GM18499 (cell line): ENCODE data around the gene TARS3.
"Not testable (repeated sequence)": the region's sequence is repeated elsewhere in the genome, so short reads cannot be mapped to it uniquely, and the experiment has no call there.

Experiments
- ATAC-seq: cut with Tn5 transposase; IDR thresholded peaks from one replicate; pipeline ENCODE4 v1.9.1; 2021; ENCODE audit warnings: moderate number of reproducible peaks; ENCODE audit not compliant: insufficient read depth, unreplicated experiment

The TARS3 gene

DNA sequence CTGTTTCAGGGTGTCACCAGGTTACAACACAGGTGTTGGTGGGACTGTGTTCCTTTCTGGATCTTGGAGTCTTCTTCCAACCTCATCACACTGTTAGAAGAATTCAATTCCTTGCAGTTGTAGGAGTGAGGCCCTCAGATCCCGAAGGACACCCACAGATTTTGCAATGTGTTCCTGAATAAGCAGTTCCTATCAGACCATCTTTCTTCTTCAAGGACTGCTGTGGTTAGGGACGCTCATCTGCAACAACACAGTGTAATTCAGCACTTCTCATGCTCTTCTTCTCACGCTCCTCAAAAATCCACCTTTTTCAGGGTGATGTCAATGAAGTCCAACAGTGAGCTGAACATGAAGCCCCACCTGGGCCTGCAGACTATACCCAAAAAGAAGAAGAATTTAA is 90.9 kb downstream of the TARS3 start:
- no peak for ATAC-seq

- ATAC-seq: not testable (repeated sequence)
Measured at GRCh38 chr15:101626729-101627128, 97.5 kb downstream of the TARS3 start.

- ATAC-seq: no peak
Measured at GRCh38 chr15:101625980-101626379, 98.3 kb downstream of the TARS3 start.

DNA sequence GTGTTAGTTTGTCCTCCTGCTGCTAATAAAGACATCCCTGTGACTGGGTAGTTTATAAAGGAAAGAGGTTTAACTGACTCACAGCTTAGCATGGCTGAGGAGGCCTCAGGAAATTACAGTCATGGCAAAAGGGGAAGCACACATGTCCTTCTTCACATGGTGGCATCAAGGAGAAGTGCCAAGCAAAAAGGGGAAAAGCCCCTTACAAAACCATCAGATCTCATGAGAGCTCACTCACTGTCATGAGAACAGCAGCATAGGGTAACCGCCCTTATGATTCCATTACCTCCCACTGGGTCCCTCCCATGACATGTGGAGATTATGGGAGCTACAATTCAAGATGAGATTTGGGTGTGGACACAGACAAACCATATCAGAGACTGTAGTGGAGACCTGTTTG is 99.1 kb downstream of the TARS3 start:
- no peak for ATAC-seq

- ATAC-seq: no peak
Measured at GRCh38 chr15:101623367-101624304, 100.6 kb downstream of the TARS3 start.

GRCh38 chr15:101621961-101622360 is 102.3 kb downstream of the TARS3 start:
- no peak for ATAC-seq

DNA sequence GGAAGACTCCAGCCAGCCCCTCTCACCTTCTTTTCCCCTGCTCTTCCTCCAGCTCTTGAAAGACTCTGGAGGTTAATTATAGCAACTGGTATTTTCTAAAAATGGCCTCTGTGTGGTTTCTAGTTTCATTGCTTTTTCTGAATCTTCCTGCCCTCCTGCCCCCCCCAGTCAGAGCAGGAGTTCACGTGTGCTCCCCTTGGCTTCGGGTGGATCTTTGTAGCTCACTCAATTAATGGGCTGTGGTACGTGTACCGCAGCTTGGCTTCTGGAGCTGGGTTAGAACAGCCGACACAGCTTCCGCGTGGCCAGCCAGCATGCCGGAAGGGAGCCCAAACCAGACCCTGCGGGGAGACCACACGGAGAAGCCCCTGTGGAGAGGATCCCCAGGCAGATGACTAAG is 103.6 kb downstream of the TARS3 start:
- no peak for ATAC-seq

DNA sequence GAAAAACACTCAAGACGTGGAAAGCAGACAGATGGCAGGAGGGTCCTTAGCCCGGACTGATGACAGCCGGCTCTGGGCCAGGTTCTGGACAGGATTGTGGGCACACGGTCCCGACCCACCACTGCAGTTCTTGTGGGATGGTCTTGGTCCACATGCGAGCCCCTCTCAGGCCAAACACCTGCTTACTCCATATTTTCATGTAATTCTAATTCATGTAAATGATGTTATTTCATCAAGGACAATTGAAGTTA is 104.7 kb downstream of the TARS3 start:
- no peak for ATAC-seq

GRCh38 chr15:101618851-101619614 is 105.2 kb downstream of the TARS3 start:
- no peak for ATAC-seq

GRCh38 chr15:101618076-101618475 is 106.2 kb downstream of the TARS3 start:
- no peak for ATAC-seq

- ATAC-seq: no peak
Measured at GRCh38 chr15:101617390-101617965, 106.8 kb downstream of the TARS3 start.

DNA sequence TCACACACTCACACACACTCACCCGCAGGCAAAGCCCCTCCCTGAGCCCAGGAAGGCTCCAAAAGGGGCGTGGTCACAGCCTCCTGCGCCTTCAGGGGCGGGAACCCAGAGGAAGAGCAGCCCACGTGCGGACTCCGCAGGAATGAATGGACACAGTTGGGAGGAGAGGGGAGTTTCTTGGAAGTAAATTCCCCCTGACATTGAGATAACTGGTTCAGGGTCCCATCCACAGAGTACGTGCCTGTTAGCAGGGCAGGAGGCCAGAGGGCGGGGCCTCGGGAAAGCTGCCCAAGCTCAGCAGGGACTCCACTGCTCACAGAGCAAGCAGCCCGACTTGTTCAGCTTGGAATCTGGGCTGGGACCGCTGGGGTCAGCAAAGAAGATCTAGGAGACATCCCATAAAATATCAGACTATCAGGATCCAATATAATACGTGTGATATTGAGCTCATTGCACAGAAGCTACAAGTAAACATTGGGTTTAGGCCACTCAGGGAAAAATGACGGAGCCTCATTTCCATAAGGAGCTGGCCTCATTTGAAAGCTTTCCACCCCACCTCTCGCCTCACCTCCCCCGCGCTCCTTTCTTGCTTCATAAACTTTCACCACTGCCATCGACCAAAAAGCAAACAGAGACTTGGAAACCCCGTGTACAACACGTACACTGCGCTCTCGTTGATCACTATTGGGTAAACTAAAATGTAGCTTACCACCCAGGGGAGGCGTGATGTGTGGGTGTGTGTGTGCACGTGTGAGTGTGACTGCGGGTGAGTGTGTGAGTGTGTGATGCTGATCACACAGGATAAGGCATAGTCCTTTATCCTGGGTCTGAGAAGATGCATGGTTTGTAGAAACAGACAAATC is 108.1 kb downstream of the TARS3 start:
- no peak for ATAC-seq

GRCh38 chr15:101615414-101615985 is 108.8 kb downstream of the TARS3 start:
- no peak for ATAC-seq

DNA sequence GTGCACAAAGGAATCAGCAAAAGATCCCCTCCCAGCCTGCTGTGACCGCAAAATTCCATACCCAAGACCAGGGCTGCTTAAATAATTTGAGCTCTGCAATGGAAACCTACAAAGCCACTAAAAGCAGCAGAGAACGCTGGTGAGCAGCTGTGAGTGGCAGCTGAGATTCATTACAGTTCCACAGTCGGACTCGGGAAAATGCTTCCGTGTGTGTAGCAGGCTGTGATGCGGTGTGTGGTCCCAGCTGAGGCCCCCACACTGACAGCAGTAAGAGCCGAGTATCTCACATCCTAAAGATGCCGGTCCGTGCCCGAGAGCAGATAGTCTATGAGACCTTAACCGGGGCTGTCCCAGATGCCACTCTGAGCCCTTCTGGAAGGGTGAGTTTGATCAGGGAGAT is 109.5 kb downstream of the TARS3 start:
- ATAC-seq: no peak

- ATAC-seq: no peak
Measured at GRCh38 chr15:101614001-101614585, 110.2 kb downstream of the TARS3 start.

DNA sequence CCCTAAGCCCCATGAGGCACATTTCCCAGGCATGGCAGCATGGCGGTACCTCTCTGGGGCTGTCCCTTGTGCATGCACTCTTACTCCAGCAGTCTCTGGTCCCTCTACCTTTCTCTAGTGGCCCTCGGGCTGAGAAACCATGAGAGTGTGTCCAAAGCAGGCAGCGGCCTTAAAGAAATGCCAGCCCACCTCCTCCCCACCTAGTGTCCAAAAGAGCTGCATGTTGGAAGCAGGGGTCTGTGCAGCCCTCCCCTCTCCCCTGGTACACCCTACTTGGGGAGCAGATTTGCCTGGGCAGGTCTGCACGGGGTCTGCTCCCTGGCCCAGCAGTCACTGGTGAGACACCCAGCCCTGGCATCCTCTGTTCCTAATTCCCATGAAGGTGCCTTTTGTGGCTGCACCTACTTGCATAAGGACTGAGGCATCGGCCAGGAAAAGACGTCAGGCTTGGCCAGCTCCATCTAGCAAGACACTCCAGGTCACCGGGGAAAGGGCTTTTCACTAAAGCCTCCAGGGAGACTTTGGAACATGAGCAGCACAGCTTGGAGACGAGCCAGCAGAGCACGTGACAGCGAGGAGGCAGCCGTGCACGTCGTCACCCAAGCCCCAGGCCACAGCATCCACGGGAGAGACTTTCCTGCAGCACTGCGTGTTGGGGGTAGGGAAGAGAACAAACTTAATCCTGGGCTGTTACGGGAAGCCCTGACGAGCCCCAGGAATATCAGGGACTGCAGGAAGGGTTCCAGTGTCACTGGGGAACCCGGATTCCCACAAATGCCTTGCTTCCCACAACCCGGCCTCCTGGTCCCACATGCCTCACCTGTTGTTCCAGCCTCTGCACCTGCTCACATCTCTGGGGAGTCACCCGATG is 110.9 kb downstream of the TARS3 start:
- no peak for ATAC-seq

DNA sequence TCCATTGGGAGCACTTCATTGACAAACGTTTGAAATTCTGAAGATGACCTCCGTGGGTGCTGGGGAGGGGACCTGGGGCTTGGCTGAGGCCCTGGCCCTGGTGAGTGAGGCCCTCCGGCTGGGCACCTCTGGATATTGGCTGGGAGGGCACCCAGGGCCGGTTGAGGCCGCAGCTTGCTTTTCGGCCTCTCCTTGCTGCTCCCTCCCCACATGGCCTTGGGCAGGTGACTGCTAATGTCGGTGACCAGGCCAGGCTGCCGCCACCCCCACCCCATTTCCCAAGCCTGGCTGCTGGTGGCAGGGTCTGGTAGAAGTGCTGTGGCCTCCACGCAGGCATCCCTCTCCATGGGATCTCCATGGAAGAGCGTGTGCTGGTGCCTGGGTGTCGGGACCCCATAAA is 111.6 kb downstream of the TARS3 start:
- no peak for ATAC-seq

GRCh38 chr15:101611580-101612299 is 112.5 kb downstream of the TARS3 start:
- no peak for ATAC-seq
